EH (cell line): ENCODE results near the gene CHMP4B.

Experiments
- DNase-seq: peaks from one replicate; pipeline ENCODE4 v3.0.0-alpha.2; 2015; ENCODE audit warnings: low read depth

Gene CHMP4B

DNA sequence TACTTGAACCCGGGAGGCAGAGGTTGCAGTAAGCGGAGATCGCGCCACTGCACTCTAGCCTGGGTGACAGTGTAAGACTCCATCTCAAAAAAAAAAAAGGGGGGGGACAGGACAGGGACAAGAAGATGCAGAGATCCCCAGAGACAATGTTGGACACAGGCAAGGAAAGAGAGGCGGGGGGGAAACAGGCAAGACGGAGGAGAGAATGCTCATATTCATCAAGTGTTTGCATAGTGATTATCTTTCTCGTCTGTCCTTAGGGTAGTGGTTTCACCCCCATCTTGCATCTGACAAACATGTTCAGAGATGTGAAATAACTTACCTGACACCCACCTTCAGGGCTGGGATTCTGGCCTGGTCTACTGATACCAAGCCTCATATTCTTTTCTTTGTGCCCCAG, 29.0 kb downstream of the CHMP4B start:
- DNase-seq: no peak

DNA sequence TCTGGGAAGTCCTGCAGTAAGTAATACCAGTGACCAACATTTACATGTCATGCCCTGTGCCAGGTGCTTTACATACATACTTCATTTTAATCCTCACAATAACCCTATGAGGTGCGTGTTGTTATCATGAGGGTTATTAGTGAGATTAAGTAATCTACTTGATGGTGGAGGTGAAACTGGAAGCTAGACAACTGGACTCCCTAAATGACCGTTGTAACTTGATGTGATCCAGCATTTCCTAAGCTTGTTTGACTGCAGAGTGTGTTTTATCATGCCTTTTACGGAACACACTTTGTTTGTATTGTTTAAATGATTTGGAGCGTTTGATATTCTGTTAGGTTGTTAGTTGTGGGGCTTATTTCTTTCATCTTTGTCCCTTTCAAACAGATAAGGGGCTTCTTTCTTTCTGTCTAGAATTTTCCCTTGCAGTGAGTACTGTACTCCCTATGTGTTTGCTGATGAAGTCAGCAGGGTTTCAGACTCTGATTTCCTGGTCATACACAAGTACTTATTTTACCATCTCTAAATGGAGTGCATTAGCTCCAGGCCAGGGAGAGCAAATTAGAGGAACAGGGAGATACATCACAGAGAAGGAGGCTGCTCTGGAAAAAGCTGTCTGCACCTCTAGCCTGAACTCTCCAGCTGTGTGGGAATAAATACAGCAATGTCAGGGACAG, 29.7 kb downstream of the CHMP4B start:
- no peak for DNase-seq

DNA sequence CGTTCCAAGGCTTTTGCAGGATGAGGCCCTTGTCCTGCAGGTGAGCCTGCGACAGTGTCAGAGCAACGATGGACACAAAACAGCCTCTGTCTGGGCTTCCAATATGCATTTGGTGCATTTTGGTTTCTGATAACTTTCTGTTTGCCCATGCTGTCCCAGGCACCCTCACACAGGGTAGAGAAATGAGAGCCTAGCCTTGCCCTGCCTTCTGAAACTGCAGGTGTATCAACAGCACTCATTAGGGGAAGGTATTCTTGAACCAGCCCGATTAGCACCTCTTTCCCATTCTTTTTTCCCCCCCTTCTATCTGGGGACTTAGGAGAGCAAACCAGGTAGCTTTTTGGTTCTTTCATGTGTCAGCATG, 30.3 kb downstream of the CHMP4B start:
- DNase-seq: no peak

- DNase-seq: no peak
Measured at GRCh38 chr20:33842346-33842745, 31.2 kb downstream of the CHMP4B start.

GRCh38 chr20:33843050-33843449, 31.9 kb downstream of the CHMP4B start:
- DNase-seq: no peak

- no peak for DNase-seq
Measured at GRCh38 chr20:33843854-33844253, 32.7 kb downstream of the CHMP4B start.

GRCh38 chr20:33846291-33846935, 35.3 kb downstream of the CHMP4B start:
- DNase-seq: peak; percentile 29

GRCh38 chr20:33847006-33847405, 35.9 kb downstream of the CHMP4B start:
- DNase-seq: no peak

DNA sequence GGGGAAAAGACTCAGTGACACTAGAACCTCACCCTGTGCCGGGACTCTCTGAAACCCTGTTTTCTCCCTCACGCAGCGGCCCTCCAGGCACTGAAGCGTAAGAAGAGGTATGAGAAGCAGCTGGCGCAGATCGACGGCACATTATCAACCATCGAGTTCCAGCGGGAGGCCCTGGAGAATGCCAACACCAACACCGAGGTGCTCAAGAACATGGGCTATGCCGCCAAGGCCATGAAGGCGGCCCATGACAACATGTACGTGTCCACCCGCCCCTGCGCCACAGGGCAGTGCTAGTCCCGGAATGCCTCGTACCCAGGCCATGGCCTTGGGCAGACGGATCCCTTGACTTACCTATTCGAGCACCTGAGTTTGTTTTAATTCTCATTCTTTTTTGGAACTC, 37.2 kb downstream of the CHMP4B start:
- no peak for DNase-seq

DNA sequence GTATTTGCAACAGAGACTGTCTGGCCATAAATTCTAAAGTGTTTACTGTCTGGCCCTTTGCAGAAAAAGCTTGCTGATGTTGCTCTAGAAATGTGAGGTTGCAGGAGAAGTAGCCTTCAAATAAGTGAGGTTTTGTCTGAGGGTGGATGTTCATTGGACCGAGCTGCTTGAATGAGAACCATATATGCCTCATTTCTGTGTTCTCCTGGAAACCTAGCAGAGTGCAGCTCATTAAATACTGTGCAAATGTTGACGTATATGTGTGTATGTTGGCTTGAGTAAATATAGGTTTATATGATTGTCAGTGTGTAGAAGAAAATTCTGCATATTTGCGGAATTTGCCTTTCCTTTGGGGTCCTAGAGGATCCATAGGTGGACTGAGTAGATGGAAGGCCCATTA, 39.0 kb downstream of the CHMP4B start:
- no peak for DNase-seq

GRCh38 chr20:33851842-33852466, 40.8 kb downstream of the CHMP4B start:
- no peak for DNase-seq

- DNase-seq: no peak
Measured at GRCh38 chr20:33852626-33853506, 41.7 kb downstream of the CHMP4B start.

- DNase-seq: no peak
Measured at GRCh38 chr20:33853507-33853813, 42.3 kb downstream of the CHMP4B start.

GRCh38 chr20:33857722-33858563, 46.8 kb downstream of the CHMP4B start:
- DNase-seq: no peak

- DNase-seq: no peak
Measured at GRCh38 chr20:33858666-33859065, 47.5 kb downstream of the CHMP4B start.

GRCh38 chr20:33859157-33859695, 48.1 kb downstream of the CHMP4B start:
- no peak for DNase-seq

DNA sequence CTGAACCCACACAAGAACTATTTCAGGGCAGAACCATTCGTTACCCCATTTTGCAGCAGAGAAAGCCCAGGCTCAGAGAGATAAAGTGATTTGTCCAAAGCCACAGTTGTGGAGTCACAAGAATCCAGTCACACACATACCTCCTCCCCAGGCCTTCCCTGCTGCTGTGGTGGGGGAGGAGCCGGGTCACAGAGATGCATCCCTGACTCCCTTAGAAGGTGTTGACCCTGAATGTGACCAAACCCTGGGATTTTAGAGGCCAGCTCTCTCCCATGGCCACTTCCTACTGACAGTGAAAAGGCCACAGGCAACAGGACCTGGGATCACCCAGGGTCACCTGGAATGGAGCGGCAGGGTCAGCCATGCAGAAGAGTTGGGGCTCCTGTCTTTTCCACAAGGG, 48.6 kb downstream of the CHMP4B start:
- DNase-seq: no peak

DNA sequence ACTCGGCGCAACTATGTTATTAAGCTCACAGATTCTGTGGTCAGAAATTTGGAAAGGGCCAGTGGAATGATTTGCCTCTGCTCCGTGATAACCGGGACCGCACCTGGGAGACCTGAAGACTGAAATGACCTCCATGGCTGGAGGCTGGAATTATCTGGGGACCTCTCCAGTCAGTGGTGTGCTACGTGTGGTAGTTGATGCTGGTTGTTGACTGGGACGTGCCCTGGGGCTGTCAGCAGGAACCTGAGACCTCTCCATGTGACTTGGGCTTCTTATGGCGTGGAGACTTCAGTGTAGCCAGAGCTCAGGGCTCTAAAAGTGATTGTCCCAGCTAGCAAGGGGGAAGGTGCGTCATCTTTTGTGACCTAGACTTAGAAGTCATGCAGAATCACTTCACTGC, 50.3 kb downstream of the CHMP4B start:
- DNase-seq: no peak

- DNase-seq: peak; percentile 83
Measured at GRCh38 chr20:33862709-33863403, 51.7 kb downstream of the CHMP4B start.

- DNase-seq: no peak
Measured at GRCh38 chr20:33863440-33864323, 52.5 kb downstream of the CHMP4B start.
